GM19193 (cell line): Measurements from ENCODE around the gene DCTN2.

Source experiments
- POLR2A ChIP-seq: IDR thresholded peaks from 4 replicates; pipeline ENCODE4 v1.6.1; 2011; ENCODE audit not compliant: insufficient read depth, insufficient read length; ENCODE audit errors: extremely low read depth

Gene DCTN2

DNA sequence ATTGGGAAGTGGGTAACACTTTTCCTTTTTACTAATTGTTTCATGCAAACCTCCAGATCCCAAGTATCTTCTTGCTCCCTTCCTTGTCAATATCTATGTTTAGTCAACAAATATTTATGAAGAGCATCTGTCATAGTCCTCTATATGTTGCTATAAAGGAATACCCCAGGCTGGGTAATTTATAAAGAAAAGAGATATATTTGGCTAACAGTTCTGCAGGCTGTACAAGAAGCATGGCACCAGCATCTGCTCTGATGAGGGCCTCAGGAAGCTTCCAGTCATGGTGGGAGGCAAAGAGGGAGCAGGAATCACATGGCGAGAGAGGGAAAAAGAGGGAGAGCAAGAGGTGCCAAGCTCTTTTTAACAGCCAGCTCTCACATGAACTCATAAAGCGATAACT, 7.5 kb upstream of the DCTN2 start:
- no peak for TF ChIP-seq POLR2A

DNA sequence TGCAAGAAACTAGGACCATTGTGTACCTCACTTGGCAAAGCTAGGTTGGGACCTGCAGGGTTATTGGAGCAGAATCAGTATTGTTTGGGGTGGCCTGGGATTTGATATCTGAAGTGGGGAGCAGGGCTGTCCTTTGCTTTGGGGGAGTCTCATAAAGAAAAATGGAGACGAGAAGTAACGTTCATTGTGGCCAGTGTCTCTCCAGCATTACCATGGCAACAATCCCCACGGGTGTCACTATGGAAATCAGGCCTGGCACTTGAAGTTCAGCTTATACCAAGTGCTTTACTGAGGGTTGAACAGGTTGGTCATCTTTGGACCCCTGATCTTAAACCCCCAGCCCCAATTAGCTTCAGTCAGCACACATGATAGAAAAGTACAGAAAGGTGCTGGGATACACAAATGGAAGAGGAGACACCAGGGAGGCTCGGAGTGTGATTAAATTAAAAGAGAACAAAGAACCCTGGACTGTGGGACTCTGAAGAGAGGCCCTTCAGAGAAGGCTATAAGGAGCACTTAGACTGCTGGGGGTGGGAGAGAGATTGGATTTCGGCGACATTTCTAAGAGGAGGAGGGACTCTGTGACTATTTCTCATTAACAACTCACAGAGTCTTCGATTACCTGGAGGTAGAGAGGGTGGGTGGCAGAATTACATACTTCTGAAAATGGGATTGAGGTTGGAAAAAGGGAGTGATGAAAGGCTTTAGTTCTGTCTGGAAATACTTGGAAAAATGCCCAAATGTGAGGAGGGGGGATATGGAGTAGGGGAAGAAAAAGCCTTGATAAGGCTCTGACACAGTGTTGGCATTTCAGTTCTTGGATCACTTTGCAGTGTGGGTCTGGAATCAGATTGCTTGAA, 6.6 kb upstream of the DCTN2 start:
- TF ChIP-seq POLR2A: no peak

DNA sequence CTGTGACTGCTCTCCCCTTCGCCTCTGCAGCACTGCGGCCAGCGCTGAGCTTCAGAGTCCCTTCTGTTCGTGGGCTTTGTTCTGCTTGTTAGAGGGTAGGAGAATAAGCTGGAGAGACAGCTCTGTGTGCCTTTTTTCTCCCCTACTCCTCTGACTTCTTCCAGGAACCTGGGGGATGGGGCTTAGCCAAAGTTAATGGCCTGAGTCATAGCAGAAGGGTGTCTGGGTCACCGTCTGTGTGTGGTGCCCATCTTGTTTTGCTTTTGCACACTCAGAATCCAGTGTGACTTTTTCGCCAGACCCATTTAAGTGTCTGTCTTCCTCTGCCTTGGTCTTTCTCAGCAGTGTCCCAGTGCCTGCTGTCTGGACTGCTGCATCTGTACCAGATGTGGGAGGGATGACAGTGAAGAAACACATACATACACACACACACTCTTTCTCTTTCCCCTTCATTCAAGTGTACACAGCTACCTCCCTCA, 5.9 kb upstream of the DCTN2 start:
- TF ChIP-seq POLR2A: no peak

DNA sequence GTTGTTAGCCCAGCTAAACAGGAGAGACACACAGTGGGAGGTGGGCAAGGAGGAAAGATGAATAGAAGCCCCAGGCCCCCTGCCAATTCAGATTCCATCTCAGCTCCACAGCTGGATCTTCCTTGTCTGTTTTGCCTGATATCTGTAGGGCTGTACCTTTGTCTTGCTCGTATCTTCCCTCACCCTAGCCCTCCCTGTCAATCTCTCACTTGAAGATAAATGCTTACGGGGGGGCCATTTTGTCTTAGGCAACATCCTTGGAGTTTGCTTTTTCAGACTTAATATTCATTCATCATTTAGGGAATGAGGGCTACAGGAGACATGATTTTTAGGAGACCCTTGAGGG, 5.3 kb upstream of the DCTN2 start:
- TF ChIP-seq POLR2A: no peak

DNA sequence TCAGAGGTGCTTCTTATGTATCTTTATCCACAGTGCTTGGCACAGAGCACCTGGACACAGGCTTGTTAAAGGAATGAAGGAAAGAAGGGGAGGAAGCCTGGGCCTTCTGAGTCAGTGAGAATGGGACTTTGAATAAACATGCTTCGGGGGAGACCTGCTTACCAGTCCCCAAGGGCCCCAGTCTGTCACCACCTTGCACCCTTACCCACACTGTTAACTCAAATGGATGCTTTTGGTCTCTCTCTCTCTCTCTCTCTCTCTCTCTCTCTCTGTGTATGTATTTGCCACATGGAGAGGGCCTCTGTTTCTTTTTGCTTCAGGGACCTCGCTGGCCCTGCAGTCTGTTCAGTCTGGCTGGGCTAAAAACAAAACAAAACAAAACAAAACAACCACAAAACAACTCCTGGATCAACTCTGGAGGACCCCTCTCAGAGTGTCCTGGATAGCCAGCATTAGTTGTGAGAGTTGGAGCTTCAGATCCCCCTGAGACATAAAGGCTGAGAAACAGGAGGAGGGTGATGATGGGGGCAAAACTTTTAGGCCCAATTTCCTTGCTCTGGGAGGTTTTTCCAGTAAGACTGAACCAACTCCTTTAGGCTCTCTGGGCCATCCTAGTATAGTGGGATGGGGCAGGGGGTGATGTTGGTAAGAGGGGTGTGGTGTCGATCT, 4.8 kb upstream of the DCTN2 start:
- TF ChIP-seq POLR2A: no peak

DNA sequence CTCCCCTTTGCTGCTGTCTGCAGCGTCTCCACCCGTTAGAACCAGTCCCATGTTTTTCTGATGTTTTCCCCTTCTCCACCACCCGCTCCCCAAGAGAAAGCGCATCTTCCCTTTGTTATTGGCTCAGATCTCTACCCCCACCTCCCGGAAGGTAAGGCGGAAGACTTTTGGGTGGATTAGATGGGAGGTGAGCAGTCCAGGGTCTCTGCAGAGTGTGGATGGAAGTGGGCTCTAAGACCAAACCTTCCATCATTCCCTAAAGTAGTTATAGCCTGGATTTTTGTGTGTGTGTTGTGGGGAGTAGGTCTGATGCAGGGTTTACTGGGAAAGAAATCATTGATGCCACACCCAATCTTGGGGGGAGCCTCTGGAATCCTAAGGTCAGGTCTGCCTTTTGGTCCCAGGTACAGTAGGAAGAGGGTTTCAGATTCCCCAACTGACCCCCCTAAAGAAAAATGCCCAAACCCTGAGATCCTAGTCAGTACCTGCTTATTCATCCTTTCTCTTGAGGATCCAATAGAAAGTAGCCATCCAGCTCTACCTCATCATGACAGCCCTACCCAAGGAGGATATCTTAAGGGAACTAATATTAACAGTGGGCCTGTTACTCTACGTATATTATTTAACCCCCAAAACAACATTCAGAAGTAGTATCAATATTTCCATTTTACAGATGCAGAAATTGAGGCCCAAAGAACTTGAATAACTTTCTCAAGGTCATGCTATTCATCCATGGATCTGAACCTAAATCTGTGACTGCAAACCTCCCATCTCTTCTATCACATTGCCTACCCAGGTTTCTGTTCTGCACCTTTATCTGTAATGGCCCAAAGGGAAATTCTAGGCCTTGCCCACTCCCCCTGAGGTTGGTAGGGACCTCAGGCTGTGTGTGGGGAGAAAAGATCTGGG, 3.9 kb upstream of the DCTN2 start:
- no peak for TF ChIP-seq POLR2A

DNA sequence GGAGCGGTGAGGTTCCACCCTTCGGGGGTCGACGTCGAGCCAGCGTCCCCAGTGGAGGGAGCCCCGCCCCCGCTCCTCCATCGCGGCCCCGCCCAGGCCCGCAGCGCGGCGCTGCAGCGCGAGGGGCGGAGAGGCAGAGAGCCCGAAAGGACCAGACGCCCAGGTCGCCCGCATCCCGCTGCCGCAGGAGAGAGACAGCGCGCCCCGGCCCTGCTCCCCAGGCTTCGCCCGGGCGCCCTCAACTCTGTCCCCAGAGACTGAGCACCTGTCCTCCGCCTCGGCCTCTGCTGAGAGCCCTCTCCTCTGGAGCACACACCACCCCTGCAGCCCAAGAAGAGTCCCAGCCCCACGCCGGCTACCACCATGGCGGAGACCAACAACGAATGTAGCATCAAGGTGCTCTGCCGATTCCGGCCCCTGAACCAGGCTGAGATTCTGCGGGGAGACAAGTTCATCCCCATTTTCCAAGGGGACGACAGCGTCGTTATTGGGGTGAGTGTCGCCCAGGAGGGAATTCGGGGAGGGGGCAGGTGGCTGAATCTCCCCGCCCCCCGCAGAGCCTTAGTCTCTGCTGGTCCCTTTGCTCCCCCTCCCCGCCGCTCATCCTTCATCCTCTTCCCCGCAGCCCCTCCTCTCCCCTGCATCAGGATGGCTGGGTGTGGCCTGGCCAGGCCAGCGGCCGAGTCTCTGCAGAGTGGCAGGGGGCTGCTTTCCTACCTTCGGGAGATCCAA, 3.1 kb upstream of the DCTN2 start, which contains the start of gene KIF5A:
Gene KIF5A, plus strand, starts transcription at position 136 of the 732 bp plus-strand sequence. Its CDS starts 228 bp downstream, at position 364.
- no peak for TF ChIP-seq POLR2A

DNA sequence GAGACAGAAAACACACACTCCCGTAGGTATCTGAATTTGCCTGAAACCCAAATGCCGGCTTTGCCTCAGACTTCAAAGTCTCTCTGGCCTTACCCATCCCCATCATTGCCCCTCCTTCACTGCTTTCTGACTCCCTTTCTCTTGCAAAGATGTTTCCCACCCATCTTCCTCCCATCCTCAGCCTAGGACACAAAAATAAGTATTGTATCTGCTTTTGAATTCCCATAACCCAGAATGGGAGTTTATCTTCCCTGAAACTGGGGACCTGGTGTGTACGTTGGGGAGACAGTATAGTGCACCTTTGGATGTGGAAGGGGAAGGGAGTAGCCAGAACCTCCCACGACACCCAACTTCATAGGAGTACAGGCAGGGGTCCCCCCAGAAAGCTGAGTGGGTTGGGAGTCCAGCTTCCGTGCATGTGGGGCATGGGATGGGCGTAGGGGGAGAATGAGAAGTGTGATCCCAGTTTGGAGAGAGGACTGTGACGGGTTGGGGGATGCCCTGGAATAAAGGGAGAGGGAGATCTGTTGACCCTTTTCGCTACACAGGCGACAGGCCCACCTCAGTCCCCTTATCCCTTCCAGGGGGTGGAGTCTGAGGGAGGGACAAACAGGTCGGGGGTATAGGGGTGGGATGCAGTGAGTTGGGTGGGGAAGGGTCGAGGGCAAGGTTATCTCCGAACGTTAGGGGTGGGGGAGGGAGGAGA, 2.4 kb upstream of the DCTN2 start:
- TF ChIP-seq POLR2A: no peak

DNA sequence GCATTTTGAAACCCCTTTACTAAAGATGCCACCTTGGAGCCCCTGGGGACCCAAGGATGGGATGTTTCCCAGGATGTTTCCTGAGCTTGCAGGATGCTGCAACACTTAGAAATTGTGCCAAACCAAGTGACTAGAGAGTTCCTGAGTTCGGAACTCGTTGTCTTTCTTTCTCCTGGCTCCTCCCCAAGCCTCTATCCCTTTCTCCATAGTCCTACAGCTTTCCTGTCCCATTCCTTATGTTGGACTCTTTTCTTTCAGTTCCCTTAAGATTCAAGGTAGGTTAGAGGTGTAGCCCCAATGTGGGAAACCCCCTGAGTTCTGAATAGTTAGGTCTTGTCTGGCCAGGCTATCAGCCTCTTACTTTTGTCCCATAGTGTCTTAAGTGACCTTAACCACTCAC, 1.5 kb upstream of the DCTN2 start:
- no peak for TF ChIP-seq POLR2A

DNA sequence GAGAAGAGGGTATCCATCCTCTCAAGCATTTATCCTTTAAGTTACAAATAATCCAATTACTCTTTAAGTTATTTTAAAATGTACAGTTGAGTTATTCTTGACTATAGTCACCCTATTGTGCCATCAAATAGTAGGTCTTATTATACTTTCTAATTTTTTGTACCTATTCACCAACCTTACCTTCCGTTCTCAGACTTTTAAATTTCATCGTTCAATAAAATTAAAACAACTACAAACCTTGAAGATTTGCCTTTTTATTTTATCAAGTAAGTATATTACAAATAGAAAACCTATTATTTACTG, 972 bp upstream of the DCTN2 start:
- no peak for TF ChIP-seq POLR2A

DNA sequence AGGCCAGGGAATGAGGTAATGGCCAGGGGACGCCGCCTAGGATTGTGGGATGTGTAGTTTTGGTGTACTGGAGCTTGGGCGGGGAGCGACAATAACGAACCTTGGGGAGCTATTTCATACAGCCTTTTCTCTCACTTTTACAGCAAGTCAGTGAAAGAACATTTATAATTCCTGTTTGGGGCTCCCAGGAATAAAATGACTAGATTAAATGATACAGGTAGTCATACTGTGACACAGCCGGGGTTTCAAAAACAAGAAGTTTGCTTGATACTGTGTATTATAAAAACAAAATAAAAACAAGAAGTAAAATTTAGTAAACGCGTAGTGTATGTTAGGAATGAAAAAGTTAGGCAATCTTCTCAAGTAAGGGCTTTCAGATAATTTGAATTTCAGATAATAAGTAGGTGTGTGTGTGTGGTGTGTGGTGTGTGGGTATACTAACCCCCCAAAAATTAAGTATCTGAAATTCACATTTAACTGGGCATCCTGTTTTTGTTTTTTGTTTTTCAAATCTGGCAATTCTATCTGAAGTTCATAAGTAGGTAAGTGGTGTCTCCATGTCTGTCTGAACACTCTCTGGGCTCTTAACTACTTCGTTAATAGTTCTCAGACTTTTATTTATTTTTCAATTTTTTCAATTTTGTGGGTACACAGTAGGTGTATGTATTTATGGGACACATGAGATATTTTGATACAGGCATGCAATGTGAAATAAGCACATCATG, 458 bp upstream of the DCTN2 start:
- TF ChIP-seq POLR2A: no peak

DNA sequence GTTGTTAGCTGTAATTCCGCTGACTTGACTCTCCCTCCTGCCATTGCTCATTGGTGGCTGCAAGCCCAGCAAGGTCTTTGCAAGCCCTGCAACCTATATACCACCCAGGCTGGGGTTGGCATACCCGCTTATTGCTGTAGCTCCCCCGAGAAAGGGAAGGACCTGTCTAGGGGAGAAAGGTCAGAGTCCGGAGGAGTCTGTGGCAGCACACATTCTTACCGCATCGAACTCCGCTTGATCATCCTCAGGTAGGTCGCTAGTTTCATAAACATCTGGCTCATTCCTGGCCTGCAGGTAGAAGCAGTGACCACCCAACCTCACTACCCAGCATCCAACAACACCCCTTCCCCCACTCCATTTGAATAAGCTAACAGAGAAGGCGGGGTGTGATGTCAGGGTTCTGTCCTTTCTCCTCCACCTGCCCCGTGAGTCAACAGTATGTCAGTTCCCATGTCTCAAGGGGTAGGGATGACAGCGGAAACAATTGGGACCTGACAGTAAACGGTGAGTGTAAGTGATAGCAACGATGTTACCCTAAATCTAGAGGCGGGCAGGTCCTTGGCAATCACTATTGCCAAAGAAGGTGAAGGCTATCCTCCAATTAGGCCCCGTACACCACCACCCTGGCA, 1.1 kb downstream of the DCTN2 start:
- TF ChIP-seq POLR2A: no peak

DNA sequence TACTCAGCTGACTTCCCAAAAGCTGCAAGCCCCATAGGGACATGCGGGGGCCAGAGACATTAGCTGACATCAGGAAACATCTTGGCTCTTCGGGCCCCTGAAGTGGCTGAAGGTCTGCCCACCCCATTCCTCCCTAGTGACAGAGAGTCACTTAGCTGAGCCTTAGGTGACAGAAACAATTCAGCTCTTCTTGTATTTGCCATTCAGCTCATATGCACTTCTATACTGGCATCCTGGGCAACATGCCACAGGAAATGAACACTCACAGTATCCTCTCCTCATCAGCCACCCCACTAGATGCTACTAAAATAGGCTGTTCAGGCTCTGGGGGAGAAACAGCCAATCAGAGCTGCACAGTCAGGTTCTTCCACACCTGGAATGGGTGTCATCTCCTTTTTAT, 3.4 kb downstream of the DCTN2 start:
- no peak for TF ChIP-seq POLR2A
